KMS-11 (cell line): ENCODE results near the gene OPTN.

Experiments
- H2AFZ ChIP-seq: fragments of 200-600 bp; sonication (generic); 2 replicates; pipeline ENCODE4 v1.6.1; 2016; ENCODE audit warnings: antibody characterized with exemption, mixed run types, low read depth
- H3K27ac ChIP-seq: fragments of 200-600 bp; sonication (generic); 2 replicates; pipeline ENCODE4 v1.6.1; 2016; ENCODE audit warnings: mild to moderate bottlenecking, mixed run types
- H3K27me3 ChIP-seq: fragments of 200-600 bp; sonication (generic); 2 replicates; pipeline ENCODE4 v1.6.1; 2017; ENCODE audit warnings: mild to moderate bottlenecking, low read depth, mixed run types, moderate library complexity; ENCODE audit not compliant: insufficient read depth
- H3K36me3 ChIP-seq: fragments of 200-600 bp; sonication (generic); 2 replicates; pipeline ENCODE4 v1.6.1; 2017; ENCODE audit warnings: mild to moderate bottlenecking, mixed run types; ENCODE audit not compliant: insufficient read depth
- H3K4me1 ChIP-seq: fragments of 200-600 bp; sonication (generic); 2 replicates; pipeline ENCODE4 v1.6.1; 2016; ENCODE audit warnings: mild to moderate bottlenecking, low read depth, mixed run types; ENCODE audit not compliant: poor library complexity, severe bottlenecking
- H3K4me2 ChIP-seq: fragments of 200-600 bp; sonication (generic); 2 replicates; pipeline ENCODE4 v1.7.0; 2016; ENCODE audit warnings: mild to moderate bottlenecking, mixed run types
- H3K4me3 ChIP-seq: fragments of 200-600 bp; sonication (generic); IDR thresholded peaks from 2 replicates; pipeline ENCODE4 v1.6.1; 2017; ENCODE audit warnings: low read depth, low read length, mixed read lengths; ENCODE audit not compliant: insufficient read depth
- H3K79me2 ChIP-seq: fragments of 200-600 bp; sonication (generic); 2 replicates; pipeline ENCODE4 v1.6.1; 2016; ENCODE audit warnings: low read depth, mixed run types; ENCODE audit not compliant: insufficient read depth
- H3K9ac ChIP-seq: fragments of 200-600 bp; sonication (generic); 2 replicates; pipeline ENCODE4 v1.6.1; 2016; ENCODE audit warnings: mild to moderate bottlenecking, mixed run types
- H4K20me1 ChIP-seq: fragments of 200-600 bp; sonication (generic); 2 replicates; pipeline ENCODE4 v1.6.1; 2016; ENCODE audit warnings: mild to moderate bottlenecking, mixed run types; ENCODE audit not compliant: insufficient read depth
- TF ChIP-seq, protein P1 (sequence below): fragments of 200-600 bp; sonication (generic); conservative IDR thresholded peaks from 2 replicates; pipeline ENCODE4 v1.6.1; 2017; ENCODE audit warnings: low read depth, mild to moderate bottlenecking, antibody characterized with exemption, low read length, moderate library complexity, mixed read lengths

OPTN gene

DNA sequence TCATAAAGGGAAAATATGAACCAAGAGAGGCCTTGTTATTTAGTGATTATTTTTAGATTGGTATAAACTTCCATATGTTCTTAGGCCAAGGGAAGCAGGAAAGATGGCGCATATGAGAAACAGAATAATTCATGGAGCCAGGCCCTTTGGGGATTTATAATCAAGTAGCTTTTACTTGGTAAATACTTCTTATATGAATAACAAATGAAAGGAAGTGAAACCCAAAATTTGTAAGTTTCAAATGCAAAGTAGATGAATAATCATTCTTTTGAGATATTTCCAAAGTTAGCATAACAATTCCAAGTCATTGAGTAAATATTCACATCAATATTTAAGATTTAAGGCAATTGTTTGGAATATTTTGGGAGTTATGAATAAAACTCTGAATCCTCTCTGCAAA lies 13.9 kb upstream of the OPTN start:
- no peaks in the 10 kb centered on the region for H3K4me1 ChIP-seq
- H4K20me1 ChIP-seq, result no peaks in the 10 kb centered on the region
- H3K27ac ChIP-seq, result no peak overlapping the region
- H3K79me2 ChIP-seq, result no peaks in the 10 kb centered on the region
- H3K36me3 ChIP-seq, result no peaks in the 10 kb centered on the region
- no peaks in the 10 kb centered on the region for H3K27me3 ChIP-seq
- H2AFZ ChIP-seq, result no peak overlapping the region
- H3K4me2 ChIP-seq, result no peak overlapping the region
- H3K4me3 ChIP-seq, result no peak overlapping the region
- TF ChIP-seq, protein P1, sequence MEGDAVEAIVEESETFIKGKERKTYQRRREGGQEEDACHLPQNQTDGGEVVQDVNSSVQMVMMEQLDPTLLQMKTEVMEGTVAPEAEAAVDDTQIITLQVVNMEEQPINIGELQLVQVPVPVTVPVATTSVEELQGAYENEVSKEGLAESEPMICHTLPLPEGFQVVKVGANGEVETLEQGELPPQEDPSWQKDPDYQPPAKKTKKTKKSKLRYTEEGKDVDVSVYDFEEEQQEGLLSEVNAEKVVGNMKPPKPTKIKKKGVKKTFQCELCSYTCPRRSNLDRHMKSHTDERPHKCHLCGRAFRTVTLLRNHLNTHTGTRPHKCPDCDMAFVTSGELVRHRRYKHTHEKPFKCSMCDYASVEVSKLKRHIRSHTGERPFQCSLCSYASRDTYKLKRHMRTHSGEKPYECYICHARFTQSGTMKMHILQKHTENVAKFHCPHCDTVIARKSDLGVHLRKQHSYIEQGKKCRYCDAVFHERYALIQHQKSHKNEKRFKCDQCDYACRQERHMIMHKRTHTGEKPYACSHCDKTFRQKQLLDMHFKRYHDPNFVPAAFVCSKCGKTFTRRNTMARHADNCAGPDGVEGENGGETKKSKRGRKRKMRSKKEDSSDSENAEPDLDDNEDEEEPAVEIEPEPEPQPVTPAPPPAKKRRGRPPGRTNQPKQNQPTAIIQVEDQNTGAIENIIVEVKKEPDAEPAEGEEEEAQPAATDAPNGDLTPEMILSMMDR, result no peak
- no peak overlapping the region for H3K9ac ChIP-seq

- no peak overlapping the region for H3K27ac ChIP-seq
- no peaks in the 10 kb centered on the region for H4K20me1 ChIP-seq
- no peaks in the 10 kb centered on the region for H3K4me1 ChIP-seq
- no peak overlapping the region for H3K4me3 ChIP-seq
- H3K9ac ChIP-seq, result no peak overlapping the region
- TF ChIP-seq, protein P1, result no peak
- no peaks in the 10 kb centered on the region for H3K36me3 ChIP-seq
- H3K27me3 ChIP-seq, result no peaks in the 10 kb centered on the region
- H2AFZ ChIP-seq, result no peak overlapping the region
- H3K4me2 ChIP-seq, result no peak overlapping the region
- H3K79me2 ChIP-seq, result no peaks in the 10 kb centered on the region
These were observed 12.4 kb upstream of the OPTN start for GRCh38 chr10:13087601-13087985.

- H3K4me3 ChIP-seq, result no peak overlapping the region
- TF ChIP-seq, protein P1, result no peak
- no peak overlapping the region for H3K27ac ChIP-seq
- H3K36me3 ChIP-seq, result no peaks in the 10 kb centered on the region
- no peak overlapping the region for H3K4me2 ChIP-seq
- H3K79me2 ChIP-seq, result no peaks in the 10 kb centered on the region
- no peak overlapping the region for H2AFZ ChIP-seq
- H3K4me1 ChIP-seq, result no peaks in the 10 kb centered on the region
- H4K20me1 ChIP-seq, result no peaks in the 10 kb centered on the region
- H3K27me3 ChIP-seq, result no peaks in the 10 kb centered on the region
- H3K9ac ChIP-seq, result no peak overlapping the region
These were observed 11.9 kb upstream of the OPTN start for GRCh38 chr10:13087986-13088618.

DNA sequence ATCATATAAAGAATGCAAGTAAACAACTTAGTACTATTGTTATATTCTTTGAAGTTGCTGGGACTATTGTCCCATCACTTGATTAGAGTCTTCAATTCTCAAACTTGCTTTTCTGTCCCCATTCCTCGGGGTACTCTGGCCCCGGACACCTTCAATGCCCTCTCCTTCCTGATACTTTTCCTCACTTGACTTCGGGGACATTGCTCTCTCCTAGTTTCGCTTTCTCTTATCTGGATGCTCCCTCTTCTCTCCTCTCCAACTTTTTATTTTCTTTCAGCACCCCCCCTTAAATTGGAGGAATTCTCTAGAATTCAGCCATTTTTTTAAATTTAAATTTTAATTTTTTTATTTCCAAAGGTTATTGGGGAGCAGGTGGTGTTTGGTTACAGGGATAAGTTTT lies 10.6 kb upstream of the OPTN start:
- Histone ChIP-seq H4K20me1 (no peaks in the 10 kb centered on the region), H3K27ac (no peak overlapping the region), H2AFZ (no peak overlapping the region), H3K4me1 (no peaks in the 10 kb centered on the region), H3K79me2 (no peaks in the 10 kb centered on the region), H3K36me3 (no peaks in the 10 kb centered on the region), H3K4me3 (no peak overlapping the region), H3K9ac (no peak overlapping the region), H3K4me2 (no peak overlapping the region), H3K27me3 (no peaks in the 10 kb centered on the region)
- TF ChIP-seq, protein P1, result no peak
